HepG2 (cell line): ENCODE measurements around the gene KDM3B. TPM values are rescaled to one million over a fixed set of nuclear protein-coding genes. Genes with fewer than 3 reads are reported as not detected.

ENCODE experiments used
- CHD4 ChIP-seq: fragments of 200-600 bp; sonication (generic); IDR thresholded peaks from 2 replicates; pipeline ENCODE4 v1.7.0; 2017; ENCODE audit warnings: mild to moderate bottlenecking, low read length, borderline replicate concordance
- FOXM1 ChIP-seq: sonication (generic); formaldehyde crosslinking; IDR thresholded peaks from 2 replicates; pipeline ENCODE4 v1.5.0; 2020; ENCODE audit warnings: missing genetic modification reagents
- ZBTB49 ChIP-seq: sonication (generic); formaldehyde crosslinking; IDR thresholded peaks from 2 replicates; pipeline ENCODE4 v1.4.0; 2020; ENCODE audit warnings: missing genetic modification reagents, borderline replicate concordance
- ZHX2 ChIP-seq, 2 experiments: sonication (generic) in 1 of 2; formaldehyde crosslinking in 1 of 2; IDR thresholded peaks; 2 replicates each; pipeline versions ENCODE4 v1.6.1 to v1.9.0; 2014 to 2022; ENCODE audit warnings: antibody characterized with exemption in 1 of 2, borderline replicate concordance in 1 of 2, inconsistent platforms in 1 of 2, low read depth in 1 of 2, missing genetic modification reagents in 1 of 2
- ZNF407 ChIP-seq: sonication (generic); formaldehyde crosslinking; IDR thresholded peaks from one replicate; pipeline ENCODE4 v1.5.1; 2020; ENCODE audit warnings: mild to moderate bottlenecking, missing genetic modification reagents; ENCODE audit errors: not compliant biosample characterization
- ZNF441 ChIP-seq: sonication (generic); formaldehyde crosslinking; IDR thresholded peaks from 2 replicates; pipeline ENCODE4 v1.7.0; 2021; ENCODE audit warnings: missing genetic modification reagents, borderline replicate concordance
- ZNF770 ChIP-seq: sonication (generic); formaldehyde crosslinking; IDR thresholded peaks from 2 replicates; pipeline ENCODE4 v1.5.0; 2020; ENCODE audit warnings: mild to moderate bottlenecking, missing genetic modification reagents
- polyA plus RNA-seq, 8 experiments: library from polyadenylated mRNA; depleted of rRNA in 3 of 8; stranded (reverse) in 7 of 8; unstranded in 1 of 8; fragments of >200 nt; fragmentation: Illumina TruSeq in 4 of 8; extraction: Trizol in 4 of 8; gene quantifications; 2 replicates each; pipeline versions ENCODE4 v1.2.1 to v1.2.3, GENCODE V29; 2011 to 2016; ENCODE audit warnings: low read depth in 4 of 8, missing spikeins in 1 of 8, mixed read lengths in 1 of 8; ENCODE audit not compliant: insufficient read depth in 1 of 8
- total RNA-seq, 5 experiments: library from RNA; depleted of rRNA; stranded (reverse); fragments of >200 nt; fragmentation: Illumina TruSeq; extraction: Trizol; gene quantifications; 2 replicates each; pipeline ENCODE4 v1.2.3, GENCODE V29; 2016; ENCODE audit warnings: low read depth in 1 of 5

KDM3B gene
- total and polyA plus RNA-seq, 2 of the 13 experiments (the other 11 are each of a cell fraction or from before 2014, with no cell fraction given), result 19.7 to 34.3 TPM

- no peak for TF ChIP-seq ZBTB49 (CRISPR knock-in tag)
- TF ChIP-seq FOXM1 (CRISPR knock-in tag), result peak; percentile 88
- TF ChIP-seq ZNF441 (CRISPR knock-in tag), result no peak
- TF ChIP-seq ZNF770 (CRISPR knock-in tag), result peak; percentile 11; the same call in 1 of the 2 replicates
- TF ChIP-seq ZHX2 (IDR thresholded peaks at IDR 0.05; ENCODE audit: low read depth), result no peak
- TF ChIP-seq ZHX2 (CRISPR knock-in tag; IDR thresholded peaks at IDR 0.05; ENCODE audit: borderline replicate concordance), result no peak
- TF ChIP-seq ZNF407 (CRISPR knock-in tag), result no peak
- TF ChIP-seq CHD4, result no peak
Observed at GRCh38 chr5:138331449-138332368, 20.8 kb upstream of the KDM3B start, which contains the start of gene CDC25C (continued).
